Measurements from ENCODE around the gene POMGNT2. TPM values are rescaled to one million over a fixed set of nuclear protein-coding genes. Genes with fewer than 3 reads are reported as not detected.

POMGNT2 gene
- total and polyA plus RNA-seq, 2 experiments from 2014 or later: 10.7 to 26.1 TPM

- no peak for DNase-seq (ENCODE audit: low spot score)
- TF ChIP-seq STAT1 (IDR thresholded peaks at IDR 0.05; ENCODE audit: unreplicated experiment): no peak
- no peak for TF ChIP-seq ZNF462 (CRISPR knock-in tag; IDR thresholded peaks at IDR 0.05)
- TF ChIP-seq CTCF (conservative IDR thresholded peaks at IDR 0.05; ENCODE audit: low read depth in 2 of 2): no peak
- TF ChIP-seq EZH2 (IDR thresholded peaks at IDR 0.05; ENCODE audit: low read depth, unreplicated experiment): no peak
- TF ChIP-seq JUNB (IDR thresholded peaks at IDR 0.05; ENCODE audit: unreplicated experiment): no peak
- TF ChIP-seq ZNF331 (CRISPR knock-in tag; IDR thresholded peaks at IDR 0.05; ENCODE audit: low read depth): no peak
- TF ChIP-seq EZH2phosphoT487 (IDR thresholded peaks at IDR 0.05; ENCODE audit: unreplicated experiment): no peak
- no peak for TF ChIP-seq ETS1 (IDR thresholded peaks at IDR 0.05)
- TF ChIP-seq NANOG (IDR thresholded peaks at IDR 0.05; ENCODE audit: borderline replicate concordance): no peak
- TF ChIP-seq CREB1 (CRISPR knock-in tag; IDR thresholded peaks at IDR 0.05; ENCODE audit: low read depth): no peak
- no peak for TF ChIP-seq POLR2AphosphoS5 (IDR thresholded peaks at IDR 0.05; ENCODE audit: low read depth)
- TF ChIP-seq REST (IDR thresholded peaks at IDR 0.05; ENCODE audit: unreplicated experiment): no peak
- TF ChIP-seq ZNF114 (CRISPR knock-in tag; IDR thresholded peaks at IDR 0.05): no peak
- Histone ChIP-seq H3K79me2 (replicated peaks; ENCODE audit: insufficient read depth) (no peaks in the 10 kb centered on the region), H3K9me2 (ENCODE audit: insufficient read depth) (no peaks in the 10 kb centered on the region), H3K36me3 (ENCODE audit: insufficient read depth) (no peaks in the 10 kb centered on the region; the same call in 1 of the 2 replicates), H4K20me1 (replicated peaks; ENCODE audit: insufficient read depth) (no peaks in the 10 kb centered on the region), H3F3A (replicated peaks; ENCODE audit: low read depth) (no peaks in the 10 kb centered on the region), H3K27ac (ENCODE audit: low read depth) (no peak overlapping the region), H3K27me3 (ENCODE audit: insufficient read depth) (no peaks in the 10 kb centered on the region), H3K4me2 (no peak overlapping the region), H3K4me3 (no peak overlapping the region), H2AFZ (no peak overlapping the region), H3K4me1 (ENCODE audit: insufficient read depth) (no peaks in the 10 kb centered on the region)
- Mint-ChIP-seq H3K9me3 (no peaks in the 10 kb centered on the region; the same call in 2 of the 3 replicates), H3K4me3 (no peak overlapping the region), H3K36me3 (ENCODE audit: low read depth) (no peaks in the 10 kb centered on the region), H3K27me3 (ENCODE audit: insufficient read depth, low read depth, poor library complexity) (peaks cover 5% of the 10 kb centered on the region), H3K27ac (no peak overlapping the region), H3K4me1 (no peaks in the 10 kb centered on the region)
- ATAC-seq: no peak
These were observed 74.4 kb downstream of the POMGNT2 start for GRCh38 chr3:43031485-43031884.
